Dermis microvascular lymphatic vessel endothelial cell (primary cell): ENCODE results near the gene PAPLN. TPM values are rescaled to one million over a fixed set of nuclear protein-coding genes. Genes with fewer than 3 reads are reported as not detected.

Experiments used
- DNase-seq, 2 donors: peaks; one replicate each; pipeline versions ENCODE4 v3.0.0 to v3.0.0-alpha.2; 2010; ENCODE audit warnings: low read depth in 2 of 2
- total RNA-seq: library from RNA; depleted of rRNA; stranded (reverse); fragments of >200 nt; gene quantifications from 2 replicates; pipeline ENCODE4 v1.2.1, GENCODE V29; 2014

PAPLN gene
- total RNA-seq, 1 donor from 2014 or later = 30.4 TPM

DNA sequence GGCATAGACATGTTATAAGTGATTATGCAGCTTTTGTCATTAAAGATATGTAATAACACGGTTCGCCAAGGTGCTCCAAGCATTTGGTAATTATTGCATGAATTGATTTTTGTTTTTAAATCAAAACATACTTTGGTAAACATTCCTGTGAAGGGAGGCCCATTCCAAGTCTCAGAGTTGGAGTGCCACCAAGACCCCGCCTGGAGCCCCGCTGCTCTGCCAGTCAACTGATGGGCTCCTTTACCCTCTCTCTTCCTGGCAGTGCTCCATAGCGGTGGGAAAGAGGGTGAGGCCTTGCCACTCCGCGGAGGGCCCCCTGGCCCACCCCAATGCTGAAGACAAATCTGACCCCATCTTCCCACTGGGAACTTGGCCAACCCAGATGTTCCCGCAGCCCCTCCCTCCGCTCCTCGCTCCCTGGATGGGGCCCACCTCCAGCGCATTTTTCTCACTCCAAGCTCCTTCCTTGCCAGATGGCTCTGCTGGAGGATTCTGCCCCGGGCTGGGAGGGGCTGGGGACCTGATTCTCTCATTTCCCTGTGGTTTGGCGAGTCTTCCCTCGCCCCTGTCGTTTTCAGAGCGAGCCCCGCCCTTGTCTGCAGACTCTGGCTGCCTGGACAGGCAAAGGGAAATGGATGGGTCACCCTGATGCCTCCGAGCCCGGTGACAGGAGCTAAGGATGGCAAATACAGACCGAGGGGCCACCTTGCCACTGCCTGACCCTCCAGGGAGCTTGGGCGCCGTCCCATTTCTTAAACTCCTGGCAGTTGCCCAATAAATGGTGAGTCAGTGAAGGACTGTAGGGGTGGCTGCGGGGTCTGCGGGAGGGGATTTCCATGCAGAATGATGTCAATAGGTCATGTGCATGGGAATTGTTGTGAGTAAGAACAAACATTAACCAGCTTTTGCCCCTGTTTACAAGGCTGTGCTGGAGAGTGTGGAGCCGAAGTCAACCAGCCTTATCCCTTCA, 9.2 kb upstream of the PAPLN start:
- DNase-seq = peak in 1 of 2 donors; percentile 97

DNA sequence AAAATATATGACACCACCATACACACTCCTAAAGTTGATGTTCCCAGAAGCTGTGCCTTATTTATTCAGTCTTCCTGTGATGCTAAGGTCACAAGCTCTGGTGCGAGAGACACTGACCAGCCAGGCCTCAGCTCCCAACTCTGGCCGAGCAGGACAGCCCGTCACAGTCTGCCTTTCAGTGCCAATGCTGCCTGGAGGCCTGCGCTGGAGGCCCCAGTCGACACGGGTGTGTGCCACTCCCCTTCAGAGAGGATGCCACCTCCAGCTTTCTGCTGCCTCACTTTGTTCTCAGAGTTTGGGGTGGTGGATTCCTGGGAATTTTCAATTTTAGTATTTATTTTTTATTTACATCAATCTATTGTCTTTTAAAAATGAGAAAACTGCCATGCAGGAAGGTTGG, 7.3 kb upstream of the PAPLN start:
- no peak for DNase-seq

DNA sequence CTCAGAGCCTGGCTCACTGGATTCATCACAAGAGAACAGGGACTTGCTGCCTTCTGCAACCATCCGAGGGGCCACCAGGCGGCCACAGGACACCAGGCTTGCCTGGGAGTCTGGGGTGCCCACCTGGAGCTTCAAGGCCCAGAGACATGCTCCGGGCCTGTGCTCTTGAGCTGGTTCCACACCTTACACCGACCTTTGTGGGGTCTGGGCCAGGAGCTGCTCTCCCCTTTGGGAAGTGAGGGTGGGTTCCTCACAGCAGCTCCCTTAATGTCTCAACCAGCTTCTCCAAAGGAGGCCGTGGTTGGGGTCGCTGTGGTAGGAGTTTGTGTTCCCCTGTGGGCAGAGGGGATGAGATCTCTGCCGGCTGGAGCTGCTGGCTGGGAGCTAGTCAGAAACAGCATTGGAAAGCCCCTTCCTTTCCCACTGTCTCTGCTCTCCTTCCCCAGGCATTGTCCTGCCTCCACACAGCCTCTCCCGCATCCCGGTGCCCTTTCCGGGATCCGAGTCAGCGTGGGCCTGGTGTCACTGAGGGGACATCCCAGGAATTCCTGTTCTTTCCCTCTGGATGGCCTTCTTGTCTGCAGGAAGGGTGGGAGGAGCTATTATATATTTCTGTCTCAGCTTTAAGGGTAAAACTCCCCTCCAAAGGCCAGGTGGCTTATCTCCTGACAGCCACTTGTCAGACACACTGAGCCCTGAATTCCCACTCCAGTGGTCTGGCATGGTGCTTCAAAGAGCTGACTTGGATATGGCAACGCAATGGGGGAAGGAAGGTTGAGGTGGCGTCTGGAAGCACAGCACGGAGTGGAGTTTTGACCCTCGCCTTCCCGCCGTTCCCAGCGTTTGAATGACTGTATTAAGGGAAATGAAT, 5.1 kb upstream of the PAPLN start:
- DNase-seq = peak; percentile 60 to 87

DNA sequence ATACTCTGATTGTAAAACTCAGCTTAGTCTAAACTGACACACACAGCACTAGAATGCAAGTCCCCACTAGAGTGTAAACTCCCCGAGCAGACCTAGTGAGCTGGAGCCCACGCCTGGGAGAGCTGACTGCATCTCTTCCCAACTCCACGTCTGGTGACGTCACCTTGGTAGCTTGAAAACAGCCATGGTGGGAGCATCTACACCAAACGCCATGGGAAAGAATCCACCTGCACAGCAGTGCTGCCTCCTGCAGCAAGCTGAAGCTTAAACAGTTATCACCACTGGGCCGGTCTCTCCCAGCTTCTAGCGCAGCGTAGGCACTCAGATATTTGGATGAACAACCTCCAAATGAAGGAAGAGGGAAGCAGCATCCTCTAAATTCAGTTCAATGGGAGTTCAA, 4.3 kb upstream of the PAPLN start:
- peak in 1 of 2 donors; percentile 61 for DNase-seq

DNA sequence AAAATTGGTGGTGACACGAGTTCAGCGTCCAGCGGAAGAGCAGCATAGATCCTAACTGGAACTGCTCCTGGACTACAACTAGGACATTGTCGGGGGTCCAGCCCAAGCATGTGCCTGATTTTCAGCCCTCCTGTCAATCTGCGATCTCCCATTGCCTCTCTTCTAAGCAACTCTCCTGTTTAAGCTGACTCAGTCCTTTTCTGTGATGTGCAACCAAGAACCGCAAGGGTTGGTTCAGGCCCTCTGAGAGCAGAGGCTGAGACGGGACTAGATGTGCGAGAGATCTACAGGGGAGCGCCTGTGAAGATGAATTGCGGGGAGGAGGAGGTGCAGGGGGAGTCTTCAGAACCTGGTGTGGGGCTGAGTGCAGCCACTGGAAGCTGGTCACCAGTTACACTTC, 3.7 kb upstream of the PAPLN start:
- DNase-seq = no peak

DNA sequence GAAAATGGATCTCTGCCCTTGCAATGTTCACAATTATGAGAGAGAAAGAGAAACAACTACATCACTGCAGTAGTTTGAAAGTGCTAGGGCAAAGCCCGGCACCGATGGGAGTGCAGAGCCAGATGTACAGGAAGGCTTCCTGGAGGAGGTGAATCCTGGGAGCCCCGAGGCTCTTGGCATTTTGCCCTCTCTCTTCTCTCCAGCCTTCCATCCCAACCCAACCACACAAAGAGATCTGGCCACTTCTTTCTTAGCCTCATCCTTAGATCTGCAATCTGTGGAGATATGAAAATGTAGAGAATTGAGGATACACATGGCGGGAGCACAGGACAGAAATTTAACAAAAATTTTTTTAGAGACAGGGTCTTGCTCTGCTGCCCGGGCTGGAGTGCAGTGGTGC, 3.3 kb upstream of the PAPLN start:
- no peak for DNase-seq

DNA sequence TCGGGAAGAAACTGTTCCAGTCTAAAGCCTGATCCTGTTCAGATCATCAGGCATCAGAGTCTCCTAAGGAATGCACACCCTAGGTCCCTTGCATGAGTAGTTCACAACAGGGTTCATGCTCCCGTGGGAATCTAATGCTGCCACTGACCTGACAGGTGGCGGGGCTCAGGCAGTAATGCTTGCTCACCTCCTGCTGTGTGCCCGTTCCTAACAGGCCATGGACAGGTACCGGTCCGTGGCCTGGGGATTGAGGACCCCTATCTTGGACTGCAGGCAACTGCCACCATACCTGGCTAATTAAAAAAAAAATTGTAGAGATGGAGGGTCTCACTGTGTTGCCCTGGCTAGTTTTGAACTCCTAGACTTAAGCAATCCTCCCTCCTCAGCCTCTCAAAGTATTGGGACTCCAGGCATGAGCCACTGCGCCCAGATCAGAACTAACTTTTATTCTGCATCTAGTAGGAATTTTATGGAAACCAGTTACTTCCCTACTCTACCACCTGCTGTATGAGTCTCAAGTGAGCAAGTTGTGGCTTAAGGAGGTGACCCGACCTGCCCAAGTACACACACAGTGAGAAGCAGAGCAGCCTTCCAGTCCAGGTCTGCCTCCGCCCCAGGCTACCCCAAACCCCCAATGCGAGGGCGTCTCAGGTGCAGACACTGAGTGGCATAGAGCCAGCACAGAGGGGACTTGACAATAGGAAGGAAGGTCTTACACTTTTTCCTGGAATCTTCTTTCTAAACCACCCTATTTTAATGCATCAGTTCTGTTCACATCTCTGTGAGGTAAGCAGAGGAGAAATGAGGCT, 2.5 kb upstream of the PAPLN start:
- no peak for DNase-seq

DNA sequence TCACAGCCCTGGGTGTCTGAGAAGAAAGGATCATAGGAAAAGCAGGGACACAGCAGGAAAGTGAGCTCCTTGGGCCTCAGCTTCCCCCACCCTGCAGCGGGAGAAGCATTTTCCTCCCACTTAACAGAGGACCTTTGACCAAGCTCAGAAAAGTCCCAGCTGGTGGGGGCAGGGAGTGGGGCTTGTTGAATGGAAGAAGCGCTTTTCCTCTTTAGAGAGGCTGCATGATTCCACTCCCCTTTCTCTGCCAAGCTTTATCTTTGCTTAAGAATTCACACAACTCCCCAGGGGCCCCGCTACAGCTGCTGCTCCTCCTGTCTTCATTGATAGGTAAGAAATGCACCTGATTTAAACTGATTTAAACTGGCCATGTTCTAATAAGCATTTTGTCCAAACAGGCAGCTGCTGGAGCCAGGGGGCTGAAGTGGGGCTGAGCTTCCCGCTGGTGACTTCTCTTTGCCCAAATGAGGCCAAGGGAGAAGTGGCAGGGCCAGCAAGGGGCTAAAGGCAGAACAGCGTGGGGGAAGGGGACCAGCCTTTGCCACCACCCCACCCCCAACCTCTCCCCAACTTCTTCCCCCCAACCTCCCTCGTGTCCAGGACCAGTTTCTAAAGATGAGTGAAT, 1.7 kb upstream of the PAPLN start:
- no peak for DNase-seq

DNA sequence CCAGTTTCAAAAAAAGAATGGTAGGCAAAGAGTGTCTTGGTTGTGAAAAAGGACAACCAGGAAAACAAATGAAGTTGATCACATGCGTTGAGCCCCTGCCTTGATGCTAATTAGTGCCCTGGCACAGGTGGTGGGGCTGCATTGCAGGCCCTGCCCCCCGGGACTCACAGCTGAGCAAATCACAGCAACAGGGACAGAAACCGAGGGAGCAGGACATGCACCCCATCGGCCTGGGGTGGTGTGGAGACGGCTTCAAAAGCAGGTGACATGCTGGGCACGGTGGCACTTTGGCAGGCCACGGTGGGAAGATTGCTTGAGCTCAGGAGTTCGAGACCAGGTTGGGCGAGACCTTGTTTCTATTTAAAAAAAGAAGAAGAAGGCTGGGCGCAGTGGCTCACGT, 1.1 kb upstream of the PAPLN start:
- no peak for DNase-seq

DNA sequence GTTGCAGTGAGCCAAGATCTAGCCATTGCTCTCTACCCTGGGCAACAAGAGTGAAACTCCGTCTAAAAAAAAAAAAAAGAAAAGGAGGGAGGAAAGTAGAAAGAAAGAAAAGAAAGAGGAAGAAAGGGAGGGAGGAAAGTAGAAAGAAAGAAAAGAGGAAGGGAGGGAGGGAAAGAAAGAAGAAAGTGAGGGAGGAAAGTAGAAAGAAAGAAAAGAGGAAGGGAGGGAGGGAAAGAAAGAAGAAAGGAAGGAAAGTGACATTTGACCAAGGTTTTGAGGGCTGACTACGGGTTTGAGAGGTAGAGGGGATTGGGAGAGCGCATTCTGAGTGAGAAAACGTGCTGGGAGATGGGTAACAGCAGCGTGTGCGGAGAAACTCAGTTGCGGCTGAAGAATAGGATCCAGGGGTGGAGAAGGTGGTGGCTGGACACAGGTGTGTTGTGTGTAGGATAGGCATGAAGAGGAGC, 521 bp upstream of the PAPLN start:
- DNase-seq = no peak

DNA sequence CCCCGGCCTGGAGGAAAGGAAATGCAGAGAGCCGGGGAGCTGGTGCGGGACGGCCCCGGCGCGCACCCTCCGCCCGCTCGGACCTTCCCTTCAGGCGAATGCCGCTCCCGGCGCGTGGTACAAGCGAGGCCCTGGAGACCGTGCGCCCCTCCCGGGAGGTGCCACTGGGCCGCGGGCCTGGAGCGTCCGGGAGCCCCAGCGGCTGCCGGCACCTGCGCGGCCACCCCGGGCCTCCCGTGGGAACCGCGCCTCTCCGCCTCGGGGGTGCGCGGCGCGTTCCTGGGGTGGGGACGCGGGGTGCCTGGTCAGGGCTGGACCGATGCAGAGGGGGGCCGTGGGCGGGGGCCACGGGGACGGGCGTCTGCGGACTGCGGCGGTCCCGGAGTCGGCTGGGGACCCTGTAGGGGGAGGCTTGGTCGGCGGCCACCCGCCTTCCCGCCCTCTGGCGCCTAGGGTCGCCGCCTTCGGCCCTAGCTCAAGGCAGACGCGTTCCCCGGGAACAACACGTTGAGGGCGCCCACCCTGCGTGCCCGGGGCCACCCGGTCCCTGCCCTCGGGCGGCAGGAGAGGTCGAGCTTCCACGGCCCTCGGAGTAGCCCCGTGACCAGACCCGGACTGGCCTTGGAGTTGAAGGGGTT, 599 bp downstream of the PAPLN start:
- DNase-seq = peak in 1 of 2 donors; percentile 21

DNA sequence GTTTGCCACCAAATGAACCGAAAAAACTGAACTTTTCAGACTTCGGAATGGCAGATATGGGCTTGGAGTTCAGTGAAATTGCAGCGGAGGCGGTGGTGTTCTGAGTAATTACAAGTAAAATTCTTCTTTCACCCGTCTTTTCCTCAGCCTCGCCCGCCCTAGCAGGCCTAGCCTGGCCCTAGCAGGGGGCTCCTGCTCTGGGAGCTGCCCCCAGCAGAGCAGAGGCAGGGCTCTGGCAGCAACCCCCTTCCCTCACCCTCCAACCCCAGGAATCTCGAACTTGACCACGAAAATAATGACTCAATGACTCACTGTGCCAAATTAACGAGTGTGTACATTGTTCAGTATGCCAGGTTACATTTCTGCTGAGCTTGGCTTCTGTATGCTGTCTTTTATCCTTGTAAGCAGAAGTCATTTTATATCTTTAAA, 1.1 kb downstream of the PAPLN start:
- DNase-seq = peak in 1 of 2 donors; percentile 71

DNA sequence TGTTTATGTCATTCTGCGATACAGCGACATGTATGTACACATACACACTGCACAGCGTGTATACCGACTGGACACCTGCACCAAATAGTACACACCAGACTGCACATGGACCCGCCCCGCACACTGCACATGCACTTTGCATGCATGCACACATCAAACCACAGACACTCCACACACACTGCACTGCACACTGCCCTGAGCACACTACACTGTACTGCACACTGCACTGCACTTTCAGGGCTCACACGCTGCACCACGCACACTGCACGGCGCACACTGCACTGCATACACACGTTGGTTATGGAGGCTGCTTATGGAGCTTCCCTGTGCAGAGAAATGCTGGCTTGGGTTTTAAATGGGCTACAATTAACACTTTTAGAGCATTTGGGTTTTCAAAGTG, 1.6 kb downstream of the PAPLN start:
- DNase-seq = peak in 1 of 2 donors; percentile 22

DNA sequence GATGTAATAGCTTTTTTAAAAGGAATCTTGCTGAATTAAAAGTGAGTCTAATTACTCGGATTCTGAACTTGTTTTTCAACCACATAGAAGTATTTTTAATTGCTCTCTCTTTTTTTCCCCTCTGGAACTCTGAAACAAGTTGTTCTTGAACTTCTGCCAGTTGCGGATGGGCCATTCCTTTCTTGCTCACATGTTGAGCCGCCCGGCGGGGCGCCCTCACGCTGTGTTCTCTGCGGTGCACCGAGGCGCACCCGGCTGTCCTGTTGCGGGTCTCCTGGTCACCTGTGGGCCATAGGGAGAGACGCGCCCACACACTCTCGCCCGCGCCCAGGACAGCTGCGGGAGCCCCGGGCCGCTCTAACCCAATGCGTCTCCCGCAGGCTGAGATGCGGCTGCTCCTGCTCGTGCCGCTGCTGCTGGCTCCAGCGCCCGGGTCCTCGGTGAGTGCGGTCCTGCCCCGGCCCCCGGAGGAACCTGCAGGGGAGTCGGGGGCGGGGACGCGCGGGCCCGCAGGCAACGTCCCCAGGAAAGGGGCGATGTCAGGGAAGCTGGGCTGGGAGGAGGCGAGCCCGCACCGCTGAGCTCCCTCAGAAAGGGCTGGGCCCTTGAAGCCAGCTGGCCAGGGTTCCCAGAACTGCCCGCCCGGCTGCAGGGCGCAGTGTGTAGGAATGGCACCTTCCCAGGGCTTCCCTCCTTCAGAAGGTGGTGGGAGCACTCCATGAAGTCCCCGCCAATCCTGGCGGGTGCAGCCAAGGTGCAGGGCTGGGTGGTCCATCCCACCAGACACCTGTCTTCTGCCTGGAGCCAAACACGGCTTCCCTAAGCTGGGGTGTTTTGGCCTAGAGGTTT, 2.3 kb downstream of the PAPLN start:
- peak in 1 of 2 donors; percentile 64 for DNase-seq

DNA sequence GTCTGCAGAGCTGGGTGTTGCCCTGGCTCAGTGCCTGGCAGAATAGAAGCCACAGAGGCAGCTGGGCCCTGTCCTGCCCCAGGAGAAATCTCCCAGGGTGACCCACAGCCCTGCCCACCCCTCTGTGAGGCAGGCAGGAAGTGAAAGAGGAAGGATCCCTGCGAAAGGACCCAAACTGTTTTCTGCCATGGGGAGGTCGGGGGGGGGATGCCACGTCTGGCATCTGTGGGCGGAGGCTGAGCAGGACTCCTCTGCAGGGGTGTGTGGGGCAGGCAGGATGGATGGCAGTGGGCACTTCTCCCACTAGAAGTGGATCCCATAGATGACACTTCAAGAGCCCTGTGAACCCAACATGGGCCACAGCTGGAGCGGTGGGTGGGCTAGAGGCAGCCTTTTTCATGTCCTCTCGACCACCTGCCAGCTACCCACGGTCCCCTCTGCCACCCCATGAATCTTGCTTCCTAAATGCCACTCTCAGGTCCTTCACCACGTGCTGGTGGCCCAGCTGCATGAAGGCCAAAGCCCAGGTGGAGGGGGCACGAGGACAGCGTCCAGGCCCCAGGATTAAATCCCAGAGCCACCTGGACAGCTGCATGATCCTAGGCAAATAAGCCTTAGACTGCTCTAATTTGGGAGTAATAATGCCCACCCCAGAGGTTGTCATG, 3.6 kb downstream of the PAPLN start:
- no peak for DNase-seq

DNA sequence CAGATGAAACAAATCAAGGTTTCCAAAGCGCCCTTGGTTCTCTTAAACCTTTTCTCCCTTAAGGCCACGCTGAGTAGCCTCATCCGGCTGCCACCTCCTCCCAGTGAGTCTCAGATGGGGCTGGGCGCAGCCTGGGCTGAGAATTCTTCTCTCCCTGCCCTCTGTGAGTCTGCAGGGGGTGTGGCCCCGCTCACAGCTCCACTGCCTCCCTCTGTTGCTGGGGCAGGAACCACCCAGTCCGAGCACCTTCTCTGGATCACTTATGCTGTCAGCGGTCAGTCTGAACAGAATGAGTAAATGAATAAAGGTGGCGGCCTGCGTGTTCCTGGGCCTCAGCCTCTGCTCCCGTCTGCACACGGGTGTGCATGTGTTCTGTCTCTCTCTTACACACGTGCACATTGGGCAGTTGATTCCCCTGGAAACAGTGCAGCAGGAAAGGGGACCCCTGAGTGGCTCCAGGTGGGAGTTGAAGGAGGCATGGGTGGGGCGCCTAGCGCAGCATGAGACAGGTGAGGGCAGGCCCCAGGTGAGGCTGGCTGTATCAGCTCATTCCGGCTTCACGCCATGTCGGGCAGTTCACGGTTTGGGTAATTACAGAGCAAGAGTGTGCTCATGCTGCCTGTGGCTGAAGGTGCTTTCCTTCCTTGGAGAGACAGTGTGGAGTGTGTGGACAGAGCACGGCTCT, 4.3 kb downstream of the PAPLN start:
- no peak for DNase-seq

DNA sequence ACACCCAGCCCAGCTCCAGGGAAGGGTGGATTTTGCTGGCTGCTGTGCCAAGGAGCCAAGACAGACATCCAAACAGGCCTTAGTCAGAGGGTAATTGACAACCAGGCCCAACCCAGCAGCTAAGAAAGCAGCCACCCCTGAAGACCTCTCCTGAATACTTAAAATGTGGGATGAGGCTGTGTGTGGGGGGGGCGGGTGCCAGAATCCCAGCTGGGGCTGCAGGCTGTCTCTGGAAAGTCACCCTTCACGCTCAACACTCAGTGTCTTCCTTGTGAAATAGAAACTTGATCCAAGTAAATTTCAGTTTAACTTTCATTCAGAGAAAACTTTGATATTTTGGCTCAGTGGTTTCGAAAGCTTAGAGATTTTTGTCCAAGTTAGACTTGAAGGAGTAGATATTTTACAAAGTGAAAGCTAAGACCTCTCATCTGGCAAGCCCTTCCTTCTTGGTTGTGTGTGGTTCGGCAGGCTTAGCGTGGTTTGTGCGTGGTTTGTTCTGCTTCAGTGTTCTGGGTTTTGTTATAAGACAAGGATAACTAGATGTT, 5.1 kb downstream of the PAPLN start:
- no peak for DNase-seq

DNA sequence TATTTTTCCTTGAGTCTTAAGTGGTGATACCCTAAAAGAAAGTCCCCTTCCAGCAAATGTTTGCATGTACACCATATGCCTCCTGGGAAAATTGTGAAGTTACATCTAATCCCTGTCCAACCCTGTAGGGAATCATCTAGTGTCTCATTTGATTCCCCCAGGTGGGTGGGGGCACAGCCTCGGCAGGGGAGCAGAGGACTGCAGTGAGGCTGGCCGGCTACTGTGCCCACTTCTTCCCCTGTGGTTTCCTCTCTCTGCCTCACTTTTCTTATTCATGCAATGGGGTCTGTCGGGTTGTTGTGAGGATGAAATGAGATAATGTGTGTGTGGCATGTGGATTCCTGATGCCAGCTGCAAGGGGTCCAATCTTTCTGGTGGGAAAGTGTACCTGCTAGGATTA, 6.0 kb downstream of the PAPLN start:
- DNase-seq = no peak
